ENCODE data around the gene CLASRP. TPM values are rescaled to one million over a fixed set of nuclear protein-coding genes. Genes with fewer than 3 reads are reported as not detected.
"Not testable (repeated sequence)": the region's sequence is repeated elsewhere in the genome, so short reads cannot be mapped to it uniquely, and the experiment has no call there.

The CLASRP gene
- total RNA-seq, 1 donor from 2014 or later, result 109 TPM

DNA sequence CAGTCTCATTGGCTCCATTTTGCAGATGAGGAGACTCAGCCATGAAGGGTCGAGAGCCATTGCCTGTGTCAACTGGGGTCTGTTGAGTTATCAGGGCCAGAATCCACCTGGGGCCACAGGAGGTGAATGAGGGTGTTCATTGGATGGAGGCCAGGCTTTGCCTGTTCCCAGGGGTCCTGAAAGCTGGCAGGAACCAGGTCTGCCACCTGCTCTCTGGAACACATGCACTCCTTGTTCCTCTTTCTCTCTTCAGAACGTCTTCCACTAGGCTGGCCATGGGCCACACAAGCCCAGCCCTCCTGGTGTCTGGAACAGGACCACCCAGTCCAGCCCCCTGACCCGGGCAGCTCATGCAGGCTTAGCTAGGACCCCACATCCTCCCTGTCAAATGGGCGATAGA, 75.3 kb downstream of the CLASRP start:
- DNase-seq (ENCODE audit: low spot score) (no peak), ATAC-seq (no peak)
- intact Hi-C loops (cut with DNase I), result loop anchor here (5.0 kb wide), 1 partner anchor 1348 kb away; no protein-coding TSS in a partner anchor

DNA sequence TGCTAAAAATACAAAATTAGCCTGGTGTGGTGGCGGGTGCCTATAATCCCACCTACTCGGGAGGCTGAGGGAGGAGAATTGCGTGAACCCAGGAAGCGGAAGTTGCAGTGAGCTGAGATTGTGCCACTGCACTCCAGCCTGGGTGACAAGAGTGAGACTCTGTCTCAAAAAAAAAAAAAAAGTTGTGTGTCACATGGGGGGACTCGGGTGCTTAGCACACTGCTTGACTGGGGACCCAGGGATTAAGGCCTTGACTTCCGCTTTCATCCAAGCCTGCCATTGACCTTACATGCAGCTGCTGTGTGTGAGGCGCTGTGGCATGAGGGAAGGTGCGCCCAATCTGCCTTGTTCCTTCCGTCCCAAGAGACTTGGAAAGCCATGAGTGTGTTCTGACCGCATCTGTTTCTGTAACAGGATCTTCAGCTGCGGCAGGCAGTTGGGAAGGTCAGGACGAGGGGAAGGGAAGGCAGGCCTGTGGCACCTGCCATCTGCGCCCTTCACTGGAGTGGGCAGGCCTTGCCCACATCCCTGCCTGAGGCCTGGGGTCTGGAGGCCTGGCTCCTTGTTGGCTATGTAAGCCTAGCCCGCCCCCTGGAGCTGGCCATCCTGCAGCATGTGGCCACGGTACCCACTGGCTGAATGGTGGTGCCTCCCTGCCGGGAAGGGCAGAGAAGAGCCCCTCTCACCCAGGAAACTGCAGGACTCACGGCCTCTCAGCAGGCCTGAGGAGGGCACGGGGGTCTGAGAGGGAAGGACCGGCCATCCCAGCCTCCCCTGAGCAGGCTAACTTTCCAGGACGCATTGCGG, 77.2 kb downstream of the CLASRP start:
- intact Hi-C loops (cut with DNase I), result no loop called here
- ATAC-seq (no peak), DNase-seq (ENCODE audit: low spot score) (no peak)

DNA sequence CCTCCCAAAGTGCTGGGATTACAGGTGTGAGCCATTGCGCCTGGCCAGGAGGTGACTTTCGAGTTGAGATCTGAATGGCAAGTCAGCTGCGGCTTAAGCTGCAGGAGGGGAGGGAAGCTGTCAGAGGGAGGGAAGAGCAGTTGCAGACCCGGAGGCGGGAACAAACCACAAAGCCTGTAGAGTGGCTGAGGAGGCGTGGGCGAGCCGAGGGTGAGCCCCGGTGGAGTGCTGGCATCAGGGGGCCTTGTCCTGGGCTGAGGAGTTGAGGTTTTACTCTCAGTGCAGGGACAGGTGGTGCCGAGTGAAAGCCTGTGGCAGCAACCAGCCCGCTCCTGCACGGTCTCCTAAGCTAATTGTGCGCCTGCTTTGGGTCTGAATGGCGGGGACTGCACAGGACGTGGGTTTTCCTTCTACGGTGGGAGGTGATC, 78.3 kb downstream of the CLASRP start:
- ATAC-seq, result no peak
- intact Hi-C loops (cut with DNase I), result no loop called here
- no peak for DNase-seq (ENCODE audit: low spot score)

DNA sequence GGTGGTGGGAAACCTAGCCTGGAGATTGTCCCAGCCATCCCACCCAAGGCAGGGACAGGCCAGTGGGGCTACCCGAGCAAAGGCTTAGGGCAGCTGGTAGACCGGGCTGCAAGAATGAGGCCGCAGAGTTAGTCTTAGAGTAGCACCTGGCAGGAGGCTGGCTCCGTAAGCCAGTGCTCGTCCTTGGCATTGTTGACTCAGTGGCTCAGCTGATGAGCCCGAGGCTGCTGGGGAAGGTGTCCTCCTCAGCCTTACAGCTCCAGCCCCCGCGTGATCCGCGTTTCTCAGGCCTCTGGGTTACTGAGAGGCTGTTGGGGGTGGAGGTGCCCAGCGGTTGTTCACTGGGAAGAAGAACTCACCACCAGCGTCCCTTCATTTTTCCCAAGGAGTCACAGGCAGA, 78.8 kb downstream of the CLASRP start:
- no peak for ATAC-seq
- DNase-seq (ENCODE audit: low spot score), result no peak
- intact Hi-C loops (cut with DNase I), result no loop called here

DNA sequence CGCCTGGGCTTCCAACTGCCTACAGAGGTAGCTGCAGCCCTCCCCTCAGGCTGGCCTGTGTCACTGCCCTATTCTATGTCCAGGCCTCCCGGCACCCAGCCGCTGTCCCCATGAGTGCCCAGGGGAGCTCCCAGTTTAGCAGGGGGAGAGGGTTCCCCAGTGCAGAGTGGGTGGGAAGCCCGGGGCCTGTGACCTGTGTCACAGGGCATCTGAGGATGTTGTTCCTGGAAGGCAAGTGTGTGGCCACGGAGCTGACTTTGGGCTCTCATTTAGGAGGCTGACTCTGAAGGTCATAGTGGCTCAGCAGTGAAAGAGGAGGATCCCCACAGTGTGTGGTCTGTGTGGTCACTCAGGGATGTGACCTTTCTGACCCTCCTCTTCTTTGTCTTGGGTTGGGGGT, 79.3 kb downstream of the CLASRP start:
- ATAC-seq (peak; percentile 21), DNase-seq (ENCODE audit: low spot score) (no peak)
- intact Hi-C loops (cut with DNase I), result no loop called here

DNA sequence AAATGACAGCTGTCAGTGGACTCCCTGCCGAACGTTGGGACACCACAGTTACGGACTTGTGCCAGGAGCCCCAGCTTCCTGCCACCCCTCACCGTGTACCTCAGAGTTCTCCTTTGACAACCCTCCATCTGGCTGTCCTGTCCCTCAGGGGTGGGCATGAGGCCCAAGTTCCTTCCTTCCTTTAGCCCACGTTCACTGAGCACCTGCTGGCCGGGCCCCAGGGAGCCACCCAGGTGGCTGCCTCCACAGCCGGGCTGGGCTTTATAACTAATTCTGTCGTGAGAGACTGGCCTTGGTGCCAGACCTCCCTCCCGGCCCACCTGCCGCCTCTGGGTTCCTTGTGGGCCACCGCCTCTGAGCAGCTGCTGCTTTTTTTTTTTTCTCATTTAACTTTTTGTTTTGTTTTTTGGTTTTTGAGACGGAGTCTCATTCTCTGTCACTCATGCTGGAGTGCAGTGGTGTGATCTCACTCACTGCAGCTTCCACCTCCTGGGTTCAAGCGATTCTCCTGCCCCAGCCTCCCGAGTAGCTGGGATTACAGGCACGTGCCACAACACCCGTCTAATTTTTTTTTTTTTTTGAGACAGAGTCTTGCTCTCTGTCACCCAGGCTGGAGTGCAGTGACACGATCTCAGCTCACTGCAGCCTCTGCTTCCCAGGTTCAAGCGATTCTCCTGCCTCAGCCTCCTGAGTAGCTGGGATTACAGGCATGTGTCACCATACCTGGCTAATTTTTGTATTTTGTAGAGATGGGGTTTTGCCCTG, 79.9 kb downstream of the CLASRP start:
- intact Hi-C loops (cut with DNase I); ATAC-seq: not testable (repeated sequence)

DNA sequence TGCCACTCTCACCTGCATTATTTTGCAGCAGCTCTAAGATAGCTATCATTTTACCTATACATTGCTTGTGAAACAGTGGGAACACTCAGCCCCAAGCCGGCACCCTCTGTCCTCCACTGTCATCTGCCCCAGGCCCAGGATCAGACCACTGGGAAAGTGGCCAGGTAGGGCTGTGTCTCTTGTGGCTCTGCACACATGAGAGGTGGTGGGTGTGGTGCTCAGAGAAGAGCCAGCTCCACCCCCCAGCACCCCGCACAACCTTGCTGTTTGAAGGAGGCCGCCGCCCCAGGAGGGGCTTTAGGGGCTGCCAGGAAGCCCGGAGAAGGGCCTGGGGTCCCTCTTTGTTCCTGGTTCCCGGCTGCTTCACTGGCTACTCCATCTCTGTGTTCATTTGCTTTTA, 80.7 kb downstream of the CLASRP start:
- ATAC-seq (no peak), DNase-seq (ENCODE audit: low spot score) (no peak)
- intact Hi-C loops (cut with DNase I), result no loop called here

More for the DNA sequence above, 79.9 kb downstream of the CLASRP start:
- not testable (repeated sequence) for DNase-seq (ENCODE audit: low spot score)

Other genes with a start within 250 kb of the CLASRP start
- 164 TPM for gene BCAM, start 229.9 kb upstream of the CLASRP start, total RNA-seq
- gene NECTIN2, start 192.7 kb upstream of the CLASRP start, total RNA-seq, result 115 TPM
- 29.1 TPM for gene TOMM40, start 147.8 kb upstream of the CLASRP start, total RNA-seq
- gene APOE, start 133.2 kb upstream of the CLASRP start, total RNA-seq, result 79.3 TPM
- gene APOC1, start 124.4 kb upstream of the CLASRP start, total RNA-seq, result 29.0 TPM
- not detected for gene APOC4, start 96.8 kb upstream of the CLASRP start, total RNA-seq
- 4.2 TPM for gene APOC2, start 93.0 kb upstream of the CLASRP start, total RNA-seq
- gene CLPTM1, start 83.7 kb upstream of the CLASRP start, total RNA-seq, result 105 TPM
- 27.4 TPM for gene RELB, start 37.6 kb upstream of the CLASRP start, total RNA-seq
- gene ZNF296, start 37.4 kb downstream of the CLASRP start, total RNA-seq, result 0.45 TPM
- 8.8 TPM for gene GEMIN7, start 40.2 kb downstream of the CLASRP start, total RNA-seq
- 19.3 TPM for gene PPP1R37, start 54.1 kb downstream of the CLASRP start, total RNA-seq
- not detected for gene NKPD1, start 121.9 kb downstream of the CLASRP start, total RNA-seq
- 20.8 TPM for gene TRAPPC6A, start 139.2 kb downstream of the CLASRP start, total RNA-seq
- 13.0 TPM for gene BLOC1S3, start 139.7 kb downstream of the CLASRP start, total RNA-seq
- gene EXOC3L2, start 206.4 kb downstream of the CLASRP start, total RNA-seq, result 4.9 TPM
- gene MARK4, start 212.2 kb downstream of the CLASRP start, total RNA-seq, result 37.5 TPM